Upper lobe of left lung (tissue), 6 donors: Measurements from ENCODE around the gene INTS11. TPM values are rescaled to one million over a fixed set of nuclear protein-coding genes. Genes with fewer than 3 reads are reported as not detected.

Experiments
- ATAC-seq, 2 donors: fragments of 200-7000 bp; cut with Tn5 transposase; one replicate each; pipeline ENCODE4 v1.9.1; 2022; ENCODE audit warnings: mild to moderate bottlenecking in 2 of 2, moderate library complexity in 2 of 2; ENCODE audit not compliant: low FRiP score in 2 of 2
- DNase-seq, 2 donors: peaks; one replicate each; pipeline ENCODE4 v3.0.0-alpha.2; 2019 to 2020
- H3K27ac ChIP-seq, 4 donors: fragments of 200-600 bp; sonication (generic); one replicate each; pipeline ENCODE4 v1.5.1; 2016 to 2019
- H3K27me3 ChIP-seq, 4 donors: fragments of 200-600 bp; sonication (generic); one replicate each; pipeline ENCODE4 v1.5.1; 2017 to 2019
- H3K36me3 ChIP-seq, 4 donors: fragments of 200-600 bp; sonication (generic); one replicate each; pipeline ENCODE4 v1.5.1; 2016 to 2019
- H3K4me1 ChIP-seq, 4 donors: fragments of 200-600 bp; sonication (generic); one replicate each; pipeline ENCODE4 v1.5.1; 2018 to 2019
- H3K4me3 ChIP-seq, 4 donors: fragments of 200-600 bp; sonication (generic); one replicate each; pipeline ENCODE4 v1.5.1; 2017 to 2019; ENCODE audit warnings: mild to moderate bottlenecking in 2 of 4, moderate library complexity in 1 of 4
- H3K9me3 ChIP-seq, 4 donors: fragments of 200-600 bp; sonication (generic); one replicate each; pipeline ENCODE4 v1.5.1; 2018 to 2019
- CTCF ChIP-seq, 6 experiments: fragments of 450-650 bp in 4 of 6; fragments of 200-600 bp in 2 of 6; sonication (generic) in 2 of 6; IDR thresholded peaks; one replicate each; pipeline ENCODE4 v1.5.1; 2016 to 2019; ENCODE audit warnings: antibody characterized with exemption in 6 of 6
- EP300 ChIP-seq, 4 donors: sonication (generic); formaldehyde crosslinking; IDR thresholded peaks; one replicate each; pipeline ENCODE4 v1.5.1; 2017; ENCODE audit warnings: antibody characterized with exemption in 4 of 4, control low read depth in 2 of 4
- POLR2A ChIP-seq, 4 donors: fragments of 450-650 bp; IDR thresholded peaks; one replicate each; pipeline ENCODE4 v1.5.1; 2016 to 2017; ENCODE audit warnings: antibody characterized with exemption in 4 of 4, mild to moderate bottlenecking in 2 of 4
- POLR2AphosphoS5 ChIP-seq, 2 donors: sonication (generic); formaldehyde crosslinking; IDR thresholded peaks; one replicate each; pipeline ENCODE4 v1.5.1; 2017; ENCODE audit warnings: antibody characterized with exemption in 2 of 2
- WGBS, 2 donors: methylation state at CpG; one replicate each; pipeline ENCODE4 v1.1.5; 2017 to 2018; 5-methylcytosine and 5-hydroxymethylcytosine counted together
- total RNA-seq, 6 donors: library from RNA; depleted of rRNA in 4 of 6; stranded (reverse); fragments of >200 nt in 4 of 6; gene quantifications; one replicate each; pipeline versions ENCODE4 v1.1.0 to v1.2.1, GENCODE V29; 2016 to 2021
- donor health status: DM: no; HTN: no; CAD: no; lungs with moderate emphysema.
- donor health status: DM: no; HTN: yes; CAD: no; lungs with severe emphysema.

The INTS11 gene
- total RNA-seq, 6 donors from 2014 or later, result 71.7 to 267 (median 90.5) TPM

GRCh38 chr1:1273209-1273511 lies 51.3 kb downstream of the INTS11 start:
- ATAC-seq (no peak), DNase-seq (no peak)
- Histone ChIP-seq H3K9me3 (no peaks in the 10 kb centered on the region), H3K36me3 (peaks cover 0 to 7% (median 0%) of the 10 kb centered on the region in 4 donors), H3K4me3 (peak overlapping the region; percentile 73 to 94 (median 83)), H3K27me3 (no peaks in the 10 kb centered on the region), H3K27ac (peak overlapping the region; percentile 83 to 91 (median 87)), H3K4me1 (peaks cover 37 to 51% (median 38%) of the 10 kb centered on the region in 4 donors)
- no peak for TF ChIP-seq POLR2A (IDR thresholded peaks at IDR 0.05)
- peak in 1 of 6 experiments; percentile 5 for TF ChIP-seq CTCF (IDR thresholded peaks at IDR 0.05)
- TF ChIP-seq POLR2AphosphoS5 (IDR thresholded peaks at IDR 0.05), result no peak
- WGBS, 2 donors, result 2% methylated on average over 14 of the region's 31 CpGs; no CpG with 5 or more reads in 1 of the 2 donors

DNA sequence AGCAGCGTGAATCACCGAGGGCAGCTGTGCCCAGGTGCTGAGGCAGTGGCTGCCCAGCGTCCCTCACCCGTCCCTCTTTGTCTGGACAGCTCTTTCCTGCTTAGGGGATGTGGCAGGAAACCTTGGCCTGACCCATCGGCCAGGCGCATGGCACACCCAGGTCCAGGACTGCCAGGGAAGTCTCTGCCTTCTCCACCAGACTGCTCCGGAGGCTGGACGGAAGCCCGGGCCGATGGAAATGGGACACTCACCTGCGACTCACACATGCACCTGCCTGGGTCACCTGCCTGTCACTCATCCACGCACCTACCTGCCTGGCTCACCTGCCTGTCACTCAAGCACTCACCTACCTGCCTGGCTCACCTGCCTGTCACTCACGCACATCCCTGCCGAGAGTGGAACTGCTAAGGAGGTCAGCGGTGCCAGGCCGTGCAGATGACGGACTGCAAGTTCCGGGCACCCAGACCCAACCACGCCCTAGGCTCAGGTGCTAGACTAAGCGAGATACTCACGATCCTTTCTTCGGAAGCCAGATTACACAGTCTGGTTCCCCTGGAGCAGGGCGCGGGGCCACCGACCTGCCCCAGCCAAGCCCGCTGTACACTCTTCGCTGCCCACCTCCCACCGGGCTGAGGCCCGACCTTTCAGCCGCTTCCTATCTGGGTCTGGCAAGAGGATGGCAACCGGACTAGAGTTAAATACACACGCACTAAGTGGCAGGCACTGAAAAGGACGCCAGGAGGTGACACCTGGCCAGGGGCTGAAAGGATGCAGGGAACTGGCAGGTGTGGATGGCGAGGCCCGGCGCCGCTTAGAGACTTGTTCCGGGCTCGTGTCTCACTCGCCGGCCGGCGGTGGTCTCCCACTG lies 51.9 kb downstream of the INTS11 start:
- peak in 1 of 2 donors; percentile 44 for ATAC-seq
- WGBS, 2 donors, result 36 to 58% methylated on average over 12 to 43 of the region's 43 CpGs
- H3K4me3 ChIP-seq, result peak overlapping the region; percentile 73 to 94 (median 83)

GRCh38 chr1:1270813-1271212 lies 53.6 kb downstream of the INTS11 start:
- Histone ChIP-seq H3K27me3 (no peaks in the 10 kb centered on the region), H3K4me1 (peaks cover 37 to 51% (median 38%) of the 10 kb centered on the region in 4 donors), H3K36me3 (peaks cover 3 to 30% (median 8%) of the 10 kb centered on the region in 4 donors), H3K27ac (no peak overlapping the region), H3K9me3 (no peaks in the 10 kb centered on the region), H3K4me3 (peak overlapping the region in 1 of 4 donors; percentile 25)
- 71 to 84% methylated on average over 6 to 7 of the region's 7 CpGs for WGBS, 2 donors
- TF ChIP-seq POLR2A (IDR thresholded peaks at IDR 0.05) (no peak), POLR2AphosphoS5 (IDR thresholded peaks at IDR 0.05) (no peak), CTCF (IDR thresholded peaks at IDR 0.05) (no peak), EP300 (IDR thresholded peaks at IDR 0.05) (no peak)
- ATAC-seq (no peak), DNase-seq (no peak)

More for the DNA sequence above, 51.9 kb downstream of the INTS11 start:
- Histone ChIP-seq H3K9me3 (no peaks in the 10 kb centered on the region), H3K4me1 (peaks cover 37 to 51% (median 38%) of the 10 kb centered on the region in 4 donors), H3K36me3 (peaks cover under 1 to 13% (median 2%) of the 10 kb centered on the region in 4 donors), H3K27ac (peak overlapping the region; percentile 83 to 91 (median 87)), H3K27me3 (no peaks in the 10 kb centered on the region)
- DNase-seq, result peak; percentile 60 to 82
- TF ChIP-seq POLR2A (IDR thresholded peaks at IDR 0.05) (peak in 2 of 4 donors; percentile 12 to 31), POLR2AphosphoS5 (IDR thresholded peaks at IDR 0.05) (no peak)

DNA sequence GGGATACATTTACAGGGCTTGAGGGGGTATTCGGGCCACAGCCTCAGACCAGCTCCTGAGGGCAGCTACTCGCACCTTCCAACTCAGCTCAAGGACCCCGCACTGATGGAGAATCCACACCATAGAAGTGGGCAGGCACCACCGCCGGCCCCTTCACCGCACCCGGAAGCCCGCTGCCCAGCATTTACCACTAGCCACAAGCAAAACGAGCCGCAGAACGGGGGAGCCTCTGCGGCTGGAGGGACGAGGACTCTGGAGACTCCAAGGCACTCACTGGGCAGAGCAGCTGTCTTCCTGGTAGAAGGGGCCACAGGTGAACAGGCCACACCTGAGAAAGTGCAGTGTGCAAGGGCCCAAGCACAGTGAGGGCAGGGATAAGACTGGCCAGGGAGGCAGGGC lies 56.2 kb downstream of the INTS11 start:
- peaks cover 30 to 38% (median 31%) of the 10 kb centered on the region in 4 donors for H3K4me1 ChIP-seq
- H3K9me3 ChIP-seq, result no peaks in the 10 kb centered on the region
- no peak overlapping the region for H3K27ac ChIP-seq
- 97 to 99% methylated on average over 10 to 13 of the region's 13 CpGs for WGBS, 2 donors
- no peak for TF ChIP-seq POLR2AphosphoS5 (IDR thresholded peaks at IDR 0.05)
- TF ChIP-seq EP300 (IDR thresholded peaks at IDR 0.05), result no peak
- no peak for TF ChIP-seq POLR2A (IDR thresholded peaks at IDR 0.05)
- TF ChIP-seq CTCF (IDR thresholded peaks at IDR 0.05), result no peak
- no peak for DNase-seq
- no peak for ATAC-seq
- peaks cover 6 to 54% (median 27%) of the 10 kb centered on the region in 4 donors for H3K36me3 ChIP-seq
- H3K27me3 ChIP-seq, result no peaks in the 10 kb centered on the region
- H3K4me3 ChIP-seq, result no peak overlapping the region

DNA sequence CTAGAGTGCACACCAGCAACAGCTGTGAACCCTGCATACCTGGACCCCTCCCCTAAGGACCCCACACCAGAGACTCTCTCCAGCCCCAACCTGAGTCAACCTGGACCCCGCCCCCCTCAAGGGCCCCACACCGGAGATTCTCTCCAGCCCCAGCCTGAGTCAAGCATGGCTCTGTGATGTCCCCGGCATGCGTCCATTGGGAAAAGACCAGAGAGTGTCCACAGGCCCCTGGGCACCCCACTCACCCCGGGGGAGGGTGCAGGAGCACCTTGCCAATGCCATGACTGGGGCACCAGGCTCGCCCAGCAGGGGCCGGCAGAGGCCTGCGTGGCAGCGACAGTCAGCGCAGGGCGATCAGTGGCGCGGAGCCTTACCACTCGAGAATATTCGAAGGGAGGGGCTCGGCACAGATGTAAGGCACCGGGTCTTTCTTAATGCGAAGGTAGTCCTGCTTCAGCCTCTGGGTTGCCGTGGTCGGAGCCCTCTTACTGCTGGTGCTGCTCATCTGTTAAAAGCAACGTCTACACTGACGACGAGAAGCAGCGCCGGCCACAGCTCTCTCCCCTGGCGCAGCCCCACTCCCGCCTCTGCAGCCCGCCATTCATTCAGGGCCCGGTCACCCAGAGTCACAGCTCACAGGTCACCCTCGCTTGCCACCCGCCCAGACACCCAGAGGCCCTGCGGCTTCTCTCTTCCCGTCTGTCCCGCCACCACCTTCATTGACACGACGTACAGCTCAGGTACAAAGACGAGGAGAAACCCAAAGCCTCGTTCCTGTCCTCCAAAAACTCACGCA lies 56.8 kb downstream of the INTS11 start:
- Histone ChIP-seq H3K27ac (no peak overlapping the region), H3K36me3 (peaks cover 12 to 60% (median 33%) of the 10 kb centered on the region in 4 donors), H3K4me3 (no peak overlapping the region), H3K4me1 (peaks cover 27 to 33% (median 29%) of the 10 kb centered on the region in 4 donors), H3K27me3 (no peaks in the 10 kb centered on the region), H3K9me3 (no peaks in the 10 kb centered on the region)
- 94 to 95% methylated on average over 33 to 35 of the region's 39 CpGs for WGBS, 2 donors
- no peak for TF ChIP-seq EP300 (IDR thresholded peaks at IDR 0.05)
- TF ChIP-seq POLR2A (IDR thresholded peaks at IDR 0.05), result no peak
- TF ChIP-seq POLR2AphosphoS5 (IDR thresholded peaks at IDR 0.05), result no peak
- TF ChIP-seq CTCF (IDR thresholded peaks at IDR 0.05), result no peak
- no peak for ATAC-seq
- DNase-seq, result peak in 1 of 2 donors; percentile 73
